Esophagus muscularis mucosa (tissue), 4 donors: ENCODE measurements around the gene SETD4. TPM values are rescaled to one million over a fixed set of nuclear protein-coding genes. Genes with fewer than 3 reads are reported as not detected.

Experiments
- DNase-seq: peaks from one replicate; pipeline ENCODE4 v3.0.0-alpha.2; 2017; ENCODE audit errors: extremely low spot score
- H3K27ac ChIP-seq, 4 donors: fragments of 200-600 bp; sonication (generic); replicated peaks in 1 of 4; 1 replicate in 3 of 4; 2 replicates in 1 of 4; pipeline ENCODE4 v1.5.1; 2016 to 2019; ENCODE audit warnings: mild to moderate bottlenecking in 1 of 4
- H3K27me3 ChIP-seq, 4 donors: fragments of 200-600 bp; sonication (generic); one replicate each; pipeline versions ENCODE4 v1.5.1 to v1.6.0; 2016 to 2019
- H3K36me3 ChIP-seq, 4 donors: fragments of 200-600 bp; sonication (generic); one replicate each; pipeline ENCODE4 v1.5.1; 2016 to 2019
- H3K4me1 ChIP-seq, 4 donors: fragments of 200-600 bp; sonication (generic); one replicate each; pipeline ENCODE4 v1.5.1; 2016 to 2019
- H3K4me3 ChIP-seq, 4 donors: fragments of 200-600 bp; sonication (generic); 1 replicate in 2 of 4; 2 replicates in 2 of 4; pipeline ENCODE4 v1.5.1; 2016 to 2019; ENCODE audit warnings: mild to moderate bottlenecking in 4 of 4, moderate library complexity in 1 of 4
- H3K9me3 ChIP-seq, 4 donors: fragments of 200-600 bp; sonication (generic); 1 replicate in 3 of 4; 2 replicates in 1 of 4; pipeline ENCODE4 v1.5.1; 2016 to 2019
- EP300 ChIP-seq: sonication (generic); formaldehyde crosslinking; IDR thresholded peaks from one replicate; pipeline ENCODE4 v1.6.1; 2017; ENCODE audit warnings: antibody characterized with exemption
- POLR2A ChIP-seq: fragments of 450-650 bp; IDR thresholded peaks from one replicate; pipeline ENCODE4 v1.6.1; 2017; ENCODE audit warnings: antibody characterized with exemption, moderate library complexity, mild to moderate bottlenecking, low read depth
- POLR2AphosphoS5 ChIP-seq, 2 donors: sonication (generic); formaldehyde crosslinking; IDR thresholded peaks; one replicate each; pipeline ENCODE4 v1.6.1; 2017; ENCODE audit warnings: antibody characterized with exemption in 2 of 2
- WGBS: methylation state at CpG from one replicate; pipeline ENCODE4 v1.1.5; 2018; 5-methylcytosine and 5-hydroxymethylcytosine counted together
- intact Hi-C: fragments of 100-400 bp; cut with DNase I; formaldehyde crosslinking; loops from one replicate; pipeline ENCODE4 v1.15.1; 2023
- total RNA-seq, 4 donors: library from RNA; depleted of rRNA; stranded (reverse); fragments of >200 nt; gene quantifications; one replicate each; pipeline versions ENCODE4 v1.1.0 to v1.2.1, GENCODE V29; 2016
- TF ChIP-seq, protein P1 (sequence below), 3 experiments: fragments of 200-600 bp in 2 of 3; fragments of 450-650 bp in 1 of 3; sonication (generic) in 2 of 3; IDR thresholded peaks; one replicate each; pipeline ENCODE4 v1.5.1; 2017 to 2019; ENCODE audit warnings: antibody characterized with exemption in 3 of 3, mild to moderate bottlenecking in 2 of 3, moderate library complexity in 1 of 3

Gene SETD4, protein sequence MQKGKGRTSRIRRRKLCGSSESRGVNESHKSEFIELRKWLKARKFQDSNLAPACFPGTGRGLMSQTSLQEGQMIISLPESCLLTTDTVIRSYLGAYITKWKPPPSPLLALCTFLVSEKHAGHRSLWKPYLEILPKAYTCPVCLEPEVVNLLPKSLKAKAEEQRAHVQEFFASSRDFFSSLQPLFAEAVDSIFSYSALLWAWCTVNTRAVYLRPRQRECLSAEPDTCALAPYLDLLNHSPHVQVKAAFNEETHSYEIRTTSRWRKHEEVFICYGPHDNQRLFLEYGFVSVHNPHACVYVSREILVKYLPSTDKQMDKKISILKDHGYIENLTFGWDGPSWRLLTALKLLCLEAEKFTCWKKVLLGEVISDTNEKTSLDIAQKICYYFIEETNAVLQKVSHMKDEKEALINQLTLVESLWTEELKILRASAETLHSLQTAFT
- 10 to 100 TPM; 10.8 to 15.2 (median 13.3) TPM for total RNA-seq

DNA sequence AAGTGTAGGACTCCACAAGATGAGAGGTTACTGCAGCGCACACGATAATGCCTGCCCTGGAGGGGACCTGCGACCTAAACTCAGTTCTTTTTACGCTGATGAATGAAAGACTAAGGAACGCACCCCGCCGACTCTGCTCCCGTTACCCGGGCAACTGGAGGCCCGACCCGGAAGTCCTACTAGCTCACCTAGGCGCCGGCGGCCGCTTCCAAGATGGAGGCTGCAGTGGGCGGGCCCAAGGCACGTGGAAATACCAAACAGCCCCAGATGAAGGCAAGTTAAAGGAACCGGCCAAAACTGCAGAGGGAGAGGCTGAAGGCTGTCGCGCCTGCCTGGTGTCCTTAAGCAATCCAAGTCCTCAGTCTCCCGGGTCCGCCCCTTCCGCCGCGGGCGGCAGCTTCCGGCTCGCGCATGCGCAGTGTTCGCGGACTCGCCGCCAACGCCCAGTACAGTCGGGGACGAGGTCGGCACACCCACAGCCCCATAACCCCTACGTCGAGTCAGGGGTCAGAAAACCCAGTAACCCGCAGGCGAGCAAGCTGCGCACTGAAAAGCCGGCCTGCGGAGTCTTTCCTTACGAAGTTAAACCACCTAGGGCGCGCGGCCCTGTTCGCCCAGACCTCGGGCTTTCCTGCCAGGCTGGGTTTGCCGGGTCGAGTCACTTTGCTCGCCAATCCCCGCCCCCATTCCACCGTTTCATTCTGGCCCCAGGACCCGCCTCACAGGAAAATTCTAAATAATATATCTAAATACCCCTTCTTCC is at the start of gene SETD4:
Gene SETD4, minus strand, starts transcription at position 368 of the 763 bp plus-strand sequence. CDS start 1,638 bp downstream, outside the sequence.
- Histone ChIP-seq H3K4me1 (peaks cover 19 to 33% (median 28%) of the 10 kb centered on the region in 4 donors), H3K27ac (peak within 1 kb of the TSS; percentile 88 to 91 (median 90)), H3K9me3 (no peaks in the 10 kb centered on the region), H3K36me3 (peaks cover 17 to 34% (median 31%) of the 10 kb centered on the region in 4 donors), H3K4me3 (peak within 1 kb of the TSS; percentile 58 to 80 (median 77)), H3K27me3 (no peaks in the 10 kb centered on the region)
- intact Hi-C loops = no loop called here
- DNase-seq = peak; percentile 96
- WGBS = under 1% methylated on average over 24 of the region's 57 CpGs
- TF ChIP-seq POLR2A = peak; percentile 73
- TF ChIP-seq EP300 = no peak
- TF ChIP-seq, protein P1, sequence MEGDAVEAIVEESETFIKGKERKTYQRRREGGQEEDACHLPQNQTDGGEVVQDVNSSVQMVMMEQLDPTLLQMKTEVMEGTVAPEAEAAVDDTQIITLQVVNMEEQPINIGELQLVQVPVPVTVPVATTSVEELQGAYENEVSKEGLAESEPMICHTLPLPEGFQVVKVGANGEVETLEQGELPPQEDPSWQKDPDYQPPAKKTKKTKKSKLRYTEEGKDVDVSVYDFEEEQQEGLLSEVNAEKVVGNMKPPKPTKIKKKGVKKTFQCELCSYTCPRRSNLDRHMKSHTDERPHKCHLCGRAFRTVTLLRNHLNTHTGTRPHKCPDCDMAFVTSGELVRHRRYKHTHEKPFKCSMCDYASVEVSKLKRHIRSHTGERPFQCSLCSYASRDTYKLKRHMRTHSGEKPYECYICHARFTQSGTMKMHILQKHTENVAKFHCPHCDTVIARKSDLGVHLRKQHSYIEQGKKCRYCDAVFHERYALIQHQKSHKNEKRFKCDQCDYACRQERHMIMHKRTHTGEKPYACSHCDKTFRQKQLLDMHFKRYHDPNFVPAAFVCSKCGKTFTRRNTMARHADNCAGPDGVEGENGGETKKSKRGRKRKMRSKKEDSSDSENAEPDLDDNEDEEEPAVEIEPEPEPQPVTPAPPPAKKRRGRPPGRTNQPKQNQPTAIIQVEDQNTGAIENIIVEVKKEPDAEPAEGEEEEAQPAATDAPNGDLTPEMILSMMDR (IDR thresholded peaks at IDR 0.05) = no peak
- peak; percentile 90 to 96 for TF ChIP-seq POLR2AphosphoS5 (IDR thresholded peaks at IDR 0.05)

DNA sequence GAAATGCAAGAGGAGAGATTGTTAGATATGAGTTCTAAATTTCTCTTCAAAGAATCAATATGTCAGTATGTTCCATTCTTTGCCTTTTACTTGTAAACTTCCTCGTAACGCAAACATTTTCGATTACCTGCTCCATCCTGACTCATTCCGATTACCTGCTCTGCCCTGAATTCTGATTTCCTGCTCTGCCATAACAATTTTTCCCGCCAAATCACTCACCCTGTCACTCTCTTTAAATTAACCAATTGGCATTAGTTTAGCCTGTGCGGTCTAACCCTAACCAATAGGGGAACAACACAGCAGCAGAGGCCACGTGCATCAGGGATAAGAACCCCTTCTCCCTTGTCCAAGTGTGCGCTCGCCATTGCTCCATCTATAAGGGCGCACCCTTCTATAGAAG is 49.5 kb upstream of the SETD4 start:
- no peak for DNase-seq
- Histone ChIP-seq H3K4me3 (no peak overlapping the region), H3K27ac (no peak overlapping the region), H3K4me1 (peaks cover 3 to 19% (median 15%) of the 10 kb centered on the region in 4 donors), H3K27me3 (peaks cover 0 to 7% (median 0%) of the 10 kb centered on the region in 4 donors), H3K36me3 (no peaks in the 10 kb centered on the region), H3K9me3 (no peaks in the 10 kb centered on the region)
- intact Hi-C loops = loop anchor here (5.0 kb wide), 1 partner anchor 38 kb away; the partner anchor contains the start of gene CBR1
- no peak for TF ChIP-seq POLR2A
- TF ChIP-seq, protein P1 (IDR thresholded peaks at IDR 0.05) = no peak
- no peak for TF ChIP-seq EP300
- no peak for TF ChIP-seq POLR2AphosphoS5 (IDR thresholded peaks at IDR 0.05)
- WGBS = 93% methylated on average over 10 of the region's 10 CpGs

GRCh38 chr21:36105327-36105842 is 45.1 kb upstream of the SETD4 start:
- Histone ChIP-seq H3K4me1 (peaks cover 0 to 9% (median 8%) of the 10 kb centered on the region in 4 donors), H3K36me3 (no peaks in the 10 kb centered on the region), H3K4me3 (peak overlapping the region in 1 of 4 donors; percentile 19), H3K27ac (no peak overlapping the region), H3K27me3 (peaks cover 0 to 28% (median 3%) of the 10 kb centered on the region in 4 donors), H3K9me3 (no peaks in the 10 kb centered on the region)
- no peak for TF ChIP-seq POLR2AphosphoS5 (IDR thresholded peaks at IDR 0.05)
- no peak for TF ChIP-seq EP300
- no peak for TF ChIP-seq POLR2A
- TF ChIP-seq, protein P1 (IDR thresholded peaks at IDR 0.05) = no peak
- whole genome bisulfite sequencing = 67% methylated on average over 4 of the region's 4 CpGs
- intact Hi-C loops = no loop called here
- no peak for DNase-seq

- Histone ChIP-seq H3K4me1 (peaks cover 0 to 9% (median 8%) of the 10 kb centered on the region in 4 donors), H3K4me3 (peak overlapping the region in 2 of 4 donors; percentile 7 to 19), H3K9me3 (no peaks in the 10 kb centered on the region), H3K27ac (no peak overlapping the region), H3K36me3 (no peaks in the 10 kb centered on the region), H3K27me3 (peaks cover 0 to 28% (median 3%) of the 10 kb centered on the region in 4 donors)
- TF ChIP-seq, protein P1 (IDR thresholded peaks at IDR 0.05) = peak; percentile 43 to 56 (median 44)
- TF ChIP-seq POLR2A = no peak
- no peak for DNase-seq
- intact Hi-C loops = no loop called here
- 33% methylated on average over 28 of the region's 29 CpGs for WGBS
Observed at GRCh38 chr21:36104317-36105300, 44.3 kb upstream of the SETD4 start.
